Measurements from ENCODE around the gene ANP32A. TPM values are rescaled to one million over a fixed set of nuclear protein-coding genes. Genes with fewer than 3 reads are reported as not detected.

ANP32A gene
- polyA plus RNA-seq, 1 donor: 201 TPM

DNA sequence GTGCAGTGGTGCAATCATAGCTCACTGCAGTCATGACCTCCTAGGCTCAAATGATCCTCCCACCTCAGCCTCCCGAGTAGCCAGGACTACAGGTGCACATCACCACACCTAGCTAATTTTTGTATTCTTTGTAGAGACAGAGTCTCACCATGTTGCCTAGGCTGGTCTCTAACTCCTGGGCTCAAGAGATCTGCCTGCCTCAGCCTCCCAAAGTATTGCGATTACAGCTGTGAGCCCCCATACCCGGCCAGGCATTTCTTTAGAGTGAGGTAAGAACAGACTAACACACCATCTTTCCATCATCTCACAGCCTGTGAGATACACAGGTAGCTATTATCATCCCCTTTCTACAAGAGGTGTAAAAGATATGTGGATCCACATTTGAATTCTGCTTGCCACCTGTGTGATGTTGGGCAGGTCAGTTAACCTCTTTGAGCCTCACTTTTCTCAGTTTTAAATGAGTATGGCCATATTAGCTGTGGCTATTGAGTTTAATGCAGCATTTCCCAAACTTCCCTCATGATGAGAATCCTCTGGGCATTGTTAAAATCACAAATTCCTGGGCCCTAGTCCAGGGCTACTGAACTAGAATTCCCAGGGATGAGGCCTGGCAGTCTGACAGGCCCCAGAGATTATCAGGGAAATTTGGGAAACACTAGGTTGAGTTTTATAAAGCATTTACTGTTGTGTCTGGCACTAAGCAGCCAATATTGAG is 46.0 kb downstream of the ANP32A start:
- H3K4me3 ChIP-seq (ENCODE audit: low read length): no peak overlapping the region
- DNase-seq: no peak
- H3K27me3 ChIP-seq (ENCODE audit: control insufficient read depth, insufficient read depth, low read length): no peaks in the 10 kb centered on the region
- no peaks in the 10 kb centered on the region for H3K4me1 ChIP-seq (ENCODE audit: control insufficient read depth, insufficient read depth, low read length)
- no peaks in the 10 kb centered on the region for H3K9me3 ChIP-seq (ENCODE audit: control insufficient read depth, low read depth, low read length)
- H3K36me3 ChIP-seq (ENCODE audit: control insufficient read depth, insufficient read depth, low read length): peaks cover 15% of the 10 kb centered on the region
- H3K27ac ChIP-seq (ENCODE audit: low read length): no peak overlapping the region
- WGBS (ENCODE audit: insufficient coverage, low lambda C conversion rate): no CpG with 5 or more reads among the region's 3 CpGs

DNA sequence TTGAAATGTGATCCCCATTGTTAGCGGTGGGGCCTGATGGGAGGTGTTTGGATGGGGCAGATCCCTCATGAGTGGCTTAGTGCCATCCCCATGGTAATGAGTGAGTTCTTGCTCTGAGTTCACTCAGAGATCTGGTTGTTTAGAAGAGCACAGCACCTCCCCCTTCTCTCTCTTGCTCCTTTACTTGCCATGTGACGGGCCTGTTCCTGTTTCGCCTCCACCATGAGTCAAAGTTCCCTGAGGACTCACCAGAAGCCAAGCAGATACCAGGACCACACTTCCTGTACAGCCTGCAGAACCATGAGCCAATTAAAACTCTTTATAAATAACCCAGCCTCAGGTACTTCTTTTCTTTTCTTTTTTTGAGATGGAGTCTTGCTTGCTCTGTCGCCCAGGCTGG is 46.6 kb downstream of the ANP32A start:
- Histone ChIP-seq H3K4me3 (ENCODE audit: low read length) (no peak overlapping the region), H3K9me3 (ENCODE audit: control insufficient read depth, low read depth, low read length) (no peaks in the 10 kb centered on the region), H3K27me3 (ENCODE audit: control insufficient read depth, insufficient read depth, low read length) (no peaks in the 10 kb centered on the region), H3K4me1 (ENCODE audit: control insufficient read depth, insufficient read depth, low read length) (no peaks in the 10 kb centered on the region), H3K36me3 (ENCODE audit: control insufficient read depth, insufficient read depth, low read length) (peaks cover 9% of the 10 kb centered on the region), H3K27ac (ENCODE audit: low read length) (no peak overlapping the region)
- WGBS (ENCODE audit: insufficient coverage, low lambda C conversion rate): no CpG with 5 or more reads among the region's 4 CpGs
- DNase-seq: no peak

DNA sequence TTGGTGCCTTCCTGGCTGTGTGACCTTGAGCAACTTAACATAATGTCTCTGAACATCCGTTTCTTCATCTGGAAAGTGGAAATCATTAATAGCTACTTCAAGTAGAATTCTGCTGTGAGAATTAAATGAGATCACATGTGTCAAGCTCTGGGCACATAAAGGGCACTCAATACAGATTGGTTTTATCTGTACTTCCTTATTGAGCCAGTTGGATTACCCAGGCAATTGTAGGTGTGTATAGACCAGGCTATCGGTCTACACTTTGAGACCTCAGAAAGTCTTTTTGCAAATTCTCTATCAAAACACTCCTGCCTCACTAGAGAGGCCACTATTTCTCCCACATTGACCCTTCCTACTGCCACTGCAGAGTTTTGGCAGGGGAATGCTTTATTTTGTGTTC is 47.7 kb downstream of the ANP32A start:
- H3K4me1 ChIP-seq (ENCODE audit: control insufficient read depth, insufficient read depth, low read length): no peaks in the 10 kb centered on the region
- H3K9me3 ChIP-seq (ENCODE audit: control insufficient read depth, low read depth, low read length): no peaks in the 10 kb centered on the region
- no peak overlapping the region for H3K27ac ChIP-seq (ENCODE audit: low read length)
- DNase-seq: no peak
- WGBS (ENCODE audit: insufficient coverage, low lambda C conversion rate): no CpG with 5 or more reads among the region's 2 CpGs
- H3K27me3 ChIP-seq (ENCODE audit: control insufficient read depth, insufficient read depth, low read length): no peaks in the 10 kb centered on the region
- peaks cover 5% of the 10 kb centered on the region for H3K36me3 ChIP-seq (ENCODE audit: control insufficient read depth, insufficient read depth, low read length)
- H3K4me3 ChIP-seq (ENCODE audit: low read length): no peak overlapping the region

DNA sequence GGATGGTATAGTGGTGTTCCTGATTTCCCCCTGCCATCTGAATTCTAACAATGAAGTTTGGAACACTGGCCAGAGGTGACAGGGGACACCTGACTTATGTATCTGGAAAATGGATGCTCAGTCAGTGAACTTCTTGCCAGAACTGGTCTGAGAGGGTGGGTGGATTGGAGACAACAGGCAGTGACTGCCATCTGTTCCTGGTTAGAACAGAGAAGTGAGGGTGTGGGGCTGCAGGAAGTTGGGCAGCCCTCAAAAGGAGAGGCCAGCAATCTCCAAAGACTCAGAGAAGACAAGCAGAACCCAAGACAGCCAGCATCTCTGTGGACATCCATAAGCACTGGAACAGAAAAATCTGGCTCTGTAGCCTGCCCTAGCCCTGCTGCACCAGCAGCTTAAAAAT is 50.5 kb downstream of the ANP32A start:
- no peak for DNase-seq
- no peaks in the 10 kb centered on the region for H3K4me1 ChIP-seq (ENCODE audit: control insufficient read depth, insufficient read depth, low read length)
- H3K9me3 ChIP-seq (ENCODE audit: control insufficient read depth, low read depth, low read length): no peaks in the 10 kb centered on the region

DNA sequence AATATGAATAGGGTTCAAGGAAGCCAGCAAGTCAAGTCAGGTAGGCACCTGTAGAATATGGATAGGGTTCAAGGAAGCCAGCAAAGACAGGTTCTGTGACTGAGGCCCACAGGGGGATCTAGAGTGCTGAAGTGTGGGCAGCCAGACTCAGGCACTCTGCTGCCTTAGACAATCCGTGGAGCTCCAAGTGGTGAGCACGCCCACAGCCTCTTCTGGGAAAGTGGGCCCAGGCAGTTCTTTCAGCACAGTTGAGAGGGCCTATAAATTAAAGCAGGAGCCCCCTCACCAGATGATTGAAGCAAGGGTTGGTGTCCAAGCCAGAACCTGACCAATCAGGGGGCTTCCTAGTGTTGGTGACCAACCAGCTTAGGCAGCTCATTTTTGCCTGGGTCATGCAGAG is 51.0 kb downstream of the ANP32A start:
- H3K36me3 ChIP-seq (ENCODE audit: control insufficient read depth, insufficient read depth, low read length): no peaks in the 10 kb centered on the region
- DNase-seq: no peak
- no peaks in the 10 kb centered on the region for H3K4me1 ChIP-seq (ENCODE audit: control insufficient read depth, insufficient read depth, low read length)
- no peaks in the 10 kb centered on the region for H3K9me3 ChIP-seq (ENCODE audit: control insufficient read depth, low read depth, low read length)
- H3K4me3 ChIP-seq (ENCODE audit: low read length): no peak overlapping the region
- no peaks in the 10 kb centered on the region for H3K27me3 ChIP-seq (ENCODE audit: control insufficient read depth, insufficient read depth, low read length)
- WGBS (ENCODE audit: insufficient coverage, low lambda C conversion rate): no CpG with 5 or more reads among the region's 2 CpGs
- no peak overlapping the region for H3K27ac ChIP-seq (ENCODE audit: low read length)

More for the DNA sequence above, 50.5 kb downstream of the ANP32A start:
- Histone ChIP-seq H3K27ac (ENCODE audit: low read length) (no peak overlapping the region), H3K4me3 (ENCODE audit: low read length) (no peak overlapping the region), H3K27me3 (ENCODE audit: control insufficient read depth, insufficient read depth, low read length) (no peaks in the 10 kb centered on the region), H3K36me3 (ENCODE audit: control insufficient read depth, insufficient read depth, low read length) (no peaks in the 10 kb centered on the region)

DNA sequence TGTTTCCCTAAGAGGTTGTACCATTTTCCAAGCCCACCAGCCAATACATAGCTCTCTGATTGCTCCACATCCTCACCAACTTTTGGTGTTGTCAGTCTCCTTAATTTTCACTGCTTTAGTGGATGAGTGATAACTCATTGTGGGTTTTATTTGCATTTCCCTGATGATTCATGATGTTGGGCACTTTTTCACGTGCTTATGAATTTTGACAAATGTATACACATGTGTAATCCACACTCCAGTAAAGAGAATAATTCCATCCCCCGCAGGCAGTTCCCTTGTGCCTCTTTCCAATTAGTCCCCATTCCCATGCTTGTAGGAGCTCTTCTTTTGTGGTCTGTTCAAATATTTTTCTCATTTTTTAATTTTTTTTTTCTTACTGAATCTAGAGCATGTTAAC is 52.4 kb downstream of the ANP32A start:
- Histone ChIP-seq H3K4me3 (ENCODE audit: low read length) (no peak overlapping the region), H3K27ac (ENCODE audit: low read length) (no peak overlapping the region), H3K4me1 (ENCODE audit: control insufficient read depth, insufficient read depth, low read length) (no peaks in the 10 kb centered on the region), H3K27me3 (ENCODE audit: control insufficient read depth, insufficient read depth, low read length) (no peaks in the 10 kb centered on the region), H3K9me3 (ENCODE audit: control insufficient read depth, low read depth, low read length) (no peaks in the 10 kb centered on the region), H3K36me3 (ENCODE audit: control insufficient read depth, insufficient read depth, low read length) (no peaks in the 10 kb centered on the region)
- 40% methylated on average over 1 of the region's 2 CpGs for WGBS (ENCODE audit: insufficient coverage, low lambda C conversion rate)
- no peak for DNase-seq

DNA sequence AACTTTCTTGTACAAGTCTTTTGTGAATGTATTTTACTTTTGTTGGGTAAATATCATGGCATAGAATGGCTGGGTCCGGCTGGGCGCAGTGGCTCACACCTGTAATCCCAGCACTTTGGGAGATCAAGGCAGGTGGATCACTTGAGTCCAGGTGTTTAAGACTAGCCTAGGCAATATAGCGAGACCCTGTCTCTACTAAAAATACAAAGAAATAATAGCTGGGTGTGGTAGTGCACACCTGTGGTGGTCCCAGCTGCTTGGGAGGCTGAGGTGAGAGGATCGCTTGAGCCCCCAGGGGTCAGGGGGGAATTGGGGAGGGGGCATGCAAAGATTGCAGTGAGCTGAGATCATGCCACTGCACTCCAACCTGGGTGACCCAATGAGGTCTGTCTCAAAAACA is 52.9 kb downstream of the ANP32A start:
- no peaks in the 10 kb centered on the region for H3K4me1 ChIP-seq (ENCODE audit: control insufficient read depth, insufficient read depth, low read length)
- H3K36me3 ChIP-seq (ENCODE audit: control insufficient read depth, insufficient read depth, low read length): no peaks in the 10 kb centered on the region
- no CpG with 5 or more reads among the region's 4 CpGs for WGBS (ENCODE audit: insufficient coverage, low lambda C conversion rate)
- H3K27ac ChIP-seq (ENCODE audit: low read length): no peak overlapping the region
- H3K27me3 ChIP-seq (ENCODE audit: control insufficient read depth, insufficient read depth, low read length): no peaks in the 10 kb centered on the region
- DNase-seq: no peak
- H3K9me3 ChIP-seq (ENCODE audit: control insufficient read depth, low read depth, low read length): no peaks in the 10 kb centered on the region
- H3K4me3 ChIP-seq (ENCODE audit: low read length): no peak overlapping the region

DNA sequence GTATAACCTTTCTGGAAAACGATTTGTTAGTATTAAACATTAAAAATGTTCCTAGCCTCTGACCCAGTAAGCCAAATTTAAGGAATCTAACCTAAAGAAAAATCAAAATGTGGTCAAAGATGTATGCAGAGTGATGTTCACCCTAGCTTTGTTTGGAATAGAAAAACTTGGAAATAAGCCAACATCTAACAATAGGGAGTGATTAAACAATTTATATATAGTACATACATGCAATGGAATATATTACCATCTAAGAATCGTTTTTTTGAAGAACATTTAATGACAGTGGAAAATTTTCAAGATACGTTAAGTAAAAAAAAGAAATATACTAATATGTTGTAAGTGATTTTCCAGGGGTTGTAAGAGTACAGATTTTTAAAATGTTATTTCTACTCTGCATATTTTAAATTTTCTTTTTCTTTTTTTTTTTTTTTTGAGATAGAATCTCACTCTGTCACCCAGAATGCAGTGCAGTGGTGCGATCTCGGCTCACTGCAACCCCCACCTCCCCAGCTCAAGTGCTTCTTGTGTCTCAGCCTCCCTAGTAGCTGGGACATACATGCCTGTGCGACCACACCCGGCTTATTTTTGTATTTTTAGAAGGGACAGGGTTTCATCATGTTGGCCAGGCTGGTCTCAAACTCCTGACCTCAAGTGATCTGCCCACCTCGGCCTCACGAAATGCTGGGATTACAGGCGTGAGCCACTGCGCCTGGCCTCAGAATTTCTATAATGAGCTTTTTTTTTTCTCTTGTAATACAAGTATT is 54.9 kb downstream of the ANP32A start:
- Histone ChIP-seq H3K27me3 (ENCODE audit: control insufficient read depth, insufficient read depth, low read length) (no peaks in the 10 kb centered on the region), H3K4me3 (ENCODE audit: low read length) (no peak overlapping the region), H3K4me1 (ENCODE audit: control insufficient read depth, insufficient read depth, low read length) (no peaks in the 10 kb centered on the region), H3K36me3 (ENCODE audit: control insufficient read depth, insufficient read depth, low read length) (no peaks in the 10 kb centered on the region), H3K9me3 (ENCODE audit: control insufficient read depth, low read depth, low read length) (no peaks in the 10 kb centered on the region), H3K27ac (ENCODE audit: low read length) (no peak overlapping the region)
- 70% methylated on average over 3 of the region's 11 CpGs for WGBS (ENCODE audit: insufficient coverage, low lambda C conversion rate)
- no peak for DNase-seq

DNA sequence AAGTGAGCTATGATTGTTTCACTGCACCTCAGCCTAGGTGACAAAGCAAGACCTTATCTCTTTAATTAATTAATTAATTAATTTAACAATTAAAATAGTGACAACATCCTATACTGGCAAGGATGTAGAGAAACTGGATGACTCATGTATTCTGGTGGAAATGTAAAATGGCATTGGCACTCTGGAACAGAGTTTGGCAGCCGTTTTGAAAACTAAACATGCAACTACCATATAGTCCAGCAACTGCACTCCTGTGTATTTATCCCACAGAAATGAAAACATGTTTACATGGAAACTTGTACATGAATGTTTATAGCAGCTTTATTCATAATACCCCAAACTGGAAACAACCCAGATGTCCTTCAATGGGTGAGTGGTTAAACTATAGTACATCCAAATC is 56.6 kb downstream of the ANP32A start:
- DNase-seq: no peak
- Histone ChIP-seq H3K27ac (ENCODE audit: low read length) (no peak overlapping the region), H3K36me3 (ENCODE audit: control insufficient read depth, insufficient read depth, low read length) (no peaks in the 10 kb centered on the region), H3K4me1 (ENCODE audit: control insufficient read depth, insufficient read depth, low read length) (no peaks in the 10 kb centered on the region), H3K4me3 (ENCODE audit: low read length) (no peak overlapping the region), H3K27me3 (ENCODE audit: control insufficient read depth, insufficient read depth, low read length) (no peaks in the 10 kb centered on the region), H3K9me3 (ENCODE audit: control insufficient read depth, low read depth, low read length) (no peaks in the 10 kb centered on the region)
- no CpG with 5 or more reads among the region's 1 CpG for whole genome bisulfite sequencing (ENCODE audit: insufficient coverage, low lambda C conversion rate)

DNA sequence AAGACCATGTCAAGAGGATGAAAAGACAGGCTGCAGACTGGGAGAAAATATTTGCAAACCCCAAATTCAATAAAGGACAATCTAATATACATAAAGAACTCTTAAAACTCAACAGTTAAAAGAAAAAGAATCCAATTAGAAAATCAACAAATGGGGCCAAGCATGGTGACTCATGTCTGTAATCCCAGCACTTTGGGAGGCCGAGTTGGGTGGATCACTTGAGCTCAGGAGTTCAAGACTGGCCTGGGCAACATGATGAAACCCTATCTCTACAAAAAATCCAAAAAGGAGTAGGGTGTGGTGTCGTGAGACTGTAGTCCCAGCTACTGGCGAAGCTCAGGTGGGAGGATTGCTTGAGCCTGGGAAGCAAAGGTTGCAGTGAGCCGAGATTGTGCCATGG is 57.6 kb downstream of the ANP32A start:
- Histone ChIP-seq H3K27ac (ENCODE audit: low read length) (no peak overlapping the region), H3K27me3 (ENCODE audit: control insufficient read depth, insufficient read depth, low read length) (no peaks in the 10 kb centered on the region), H3K36me3 (ENCODE audit: control insufficient read depth, insufficient read depth, low read length) (no peaks in the 10 kb centered on the region), H3K9me3 (ENCODE audit: control insufficient read depth, low read depth, low read length) (no peaks in the 10 kb centered on the region), H3K4me1 (ENCODE audit: control insufficient read depth, insufficient read depth, low read length) (no peaks in the 10 kb centered on the region), H3K4me3 (ENCODE audit: low read length) (no peak overlapping the region)
- WGBS (ENCODE audit: insufficient coverage, low lambda C conversion rate): 78% methylated on average over 3 of the region's 4 CpGs
- no peak for DNase-seq

Measured in large intestine (tissue), 3 donors.